DMS153 (cell line): ENCODE results near the gene GPC6.

Source experiments
- DNase-seq: peaks from one replicate; lab custom pipeline; 2025; lab: John Stamatoyannopoulos, UW

Gene GPC6

GRCh38 chr13:93375491-93375890 is 148.9 kb downstream of the GPC6 start:
- no peak for DNase-seq

- no peak for DNase-seq
These were observed 150.6 kb downstream of the GPC6 start for GRCh38 chr13:93377196-93377595.

GRCh38 chr13:93378184-93378583 is 151.6 kb downstream of the GPC6 start:
- peak; percentile 43 for DNase-seq

- no peak for DNase-seq
These were observed 159.5 kb downstream of the GPC6 start for GRCh38 chr13:93386116-93386515.

- no peak for DNase-seq
These were observed 162.1 kb downstream of the GPC6 start for GRCh38 chr13:93388701-93389100.

- no peak for DNase-seq
These were observed 171.0 kb downstream of the GPC6 start for GRCh38 chr13:93397619-93398018.

GRCh38 chr13:93398167-93399035 is 171.8 kb downstream of the GPC6 start:
- DNase-seq, result no peak

GRCh38 chr13:93399212-93399611 is 172.6 kb downstream of the GPC6 start:
- no peak for DNase-seq

- DNase-seq, result no peak
These were observed 179.5 kb downstream of the GPC6 start for GRCh38 chr13:93406136-93406535.

GRCh38 chr13:93407551-93407950 is 180.9 kb downstream of the GPC6 start:
- no peak for DNase-seq

GRCh38 chr13:93409001-93409400 is 182.4 kb downstream of the GPC6 start:
- no peak for DNase-seq

- DNase-seq, result no peak
These were observed 183.2 kb downstream of the GPC6 start for GRCh38 chr13:93409816-93410215.

- no peak for DNase-seq
These were observed 184.6 kb downstream of the GPC6 start for GRCh38 chr13:93411186-93411680.

GRCh38 chr13:93412676-93413075 is 186.1 kb downstream of the GPC6 start:
- no peak for DNase-seq

GRCh38 chr13:93413972-93414717 is 187.5 kb downstream of the GPC6 start:
- no peak for DNase-seq

GRCh38 chr13:93416736-93417355 is 190.2 kb downstream of the GPC6 start:
- no peak for DNase-seq

- no peak for DNase-seq
These were observed 191.8 kb downstream of the GPC6 start for GRCh38 chr13:93418398-93418797.

GRCh38 chr13:93420206-93420605 is 193.6 kb downstream of the GPC6 start:
- no peak for DNase-seq

- no peak for DNase-seq
These were observed 194.3 kb downstream of the GPC6 start for GRCh38 chr13:93420887-93421286.

GRCh38 chr13:93422980-93423543 is 196.5 kb downstream of the GPC6 start:
- no peak for DNase-seq

GRCh38 chr13:93425411-93425810 is 198.8 kb downstream of the GPC6 start:
- DNase-seq, result no peak

- no peak for DNase-seq
These were observed 203.8 kb downstream of the GPC6 start for GRCh38 chr13:93430381-93430780.
